ENCODE measurements around the gene TNIP2.
"Not testable (repeated sequence)": the region's sequence is repeated elsewhere in the genome, so short reads cannot be mapped to it uniquely, and the experiment has no call there.

TNIP2 gene

DNA sequence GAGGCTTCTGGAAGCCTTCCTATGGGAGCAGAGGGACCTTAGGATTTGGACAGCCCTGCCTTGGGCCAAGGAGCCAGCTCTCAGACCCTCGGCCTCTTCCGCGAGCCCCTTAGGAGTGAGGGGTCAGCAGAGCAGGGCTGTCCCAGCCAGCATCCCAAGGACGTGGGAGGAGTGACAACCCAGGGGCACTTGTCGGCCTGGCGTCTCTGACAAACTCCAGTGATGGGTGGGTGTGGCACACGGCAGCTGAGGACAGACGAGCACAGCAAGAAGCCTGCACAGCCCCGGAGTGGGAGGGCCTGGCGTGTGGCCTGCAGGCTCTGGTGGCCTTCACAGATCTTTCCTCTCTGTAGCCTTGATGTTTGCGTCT, 11.6 kb upstream of the TNIP2 start:
- no peak for DNase-seq

DNA sequence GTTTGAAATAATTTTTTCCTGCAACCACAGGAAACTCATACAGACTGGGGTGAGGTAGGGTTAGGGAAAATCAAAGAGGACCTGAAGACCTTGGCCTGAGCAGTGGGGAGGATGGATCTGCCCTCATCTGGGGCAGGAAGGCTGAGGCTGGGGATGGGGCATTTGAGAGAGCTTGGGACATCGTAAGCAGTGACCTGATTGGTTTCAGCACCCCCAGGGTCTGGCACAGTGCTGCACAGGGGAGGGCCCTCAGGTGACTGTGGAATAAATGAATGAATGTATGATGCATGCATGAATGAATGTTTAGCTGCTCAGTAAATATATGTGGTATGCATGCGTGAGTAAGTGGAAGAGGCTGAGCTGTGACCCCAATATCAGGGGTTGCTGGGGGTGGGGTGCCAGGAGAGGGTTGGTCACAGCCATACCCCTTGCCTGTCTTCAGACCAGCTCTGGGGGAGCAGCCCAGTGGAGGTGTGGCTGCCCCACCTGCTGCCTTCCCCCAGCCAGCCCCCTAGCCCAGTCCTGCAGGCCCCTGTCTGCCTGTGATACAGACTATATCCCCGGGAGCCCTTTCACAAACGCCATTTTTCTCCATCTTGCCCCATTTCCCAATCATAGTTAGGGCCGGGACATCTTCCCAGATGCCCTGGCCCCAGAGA, 11.0 kb upstream of the TNIP2 start:
- DNase-seq, result no peak

- no peak for DNase-seq
Observed at GRCh38 chr4:2765832-2766526, 9.8 kb upstream of the TNIP2 start.

DNA sequence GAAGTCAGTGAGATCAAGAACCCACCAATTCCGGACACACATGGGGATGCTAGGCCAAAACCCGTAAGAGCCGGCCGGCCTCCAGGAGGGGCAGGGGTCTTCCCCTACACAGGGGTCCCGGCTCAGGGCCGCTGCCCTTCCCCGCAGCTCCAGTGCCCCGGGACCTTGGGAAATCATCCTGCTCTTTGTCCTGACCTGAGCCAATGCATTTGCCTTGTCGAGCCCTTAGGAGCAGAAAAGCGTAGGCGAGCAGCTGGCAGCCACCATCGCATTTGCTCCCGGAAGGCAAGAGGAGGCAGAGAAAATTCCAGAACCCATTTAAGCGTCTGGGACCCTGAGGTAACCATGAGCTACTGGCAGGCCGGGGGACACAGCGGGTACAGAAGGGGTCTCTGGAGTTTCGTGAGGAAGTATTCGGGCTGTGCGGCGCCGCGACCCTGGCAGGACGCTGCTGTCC, 7.4 kb upstream of the TNIP2 start:
- DNase-seq, result no peak

- not testable (repeated sequence) for DNase-seq
Observed at GRCh38 chr4:2762486-2763370, 6.6 kb upstream of the TNIP2 start.

GRCh38 chr4:2762048-2762447, 5.9 kb upstream of the TNIP2 start:
- no peak for DNase-seq

DNA sequence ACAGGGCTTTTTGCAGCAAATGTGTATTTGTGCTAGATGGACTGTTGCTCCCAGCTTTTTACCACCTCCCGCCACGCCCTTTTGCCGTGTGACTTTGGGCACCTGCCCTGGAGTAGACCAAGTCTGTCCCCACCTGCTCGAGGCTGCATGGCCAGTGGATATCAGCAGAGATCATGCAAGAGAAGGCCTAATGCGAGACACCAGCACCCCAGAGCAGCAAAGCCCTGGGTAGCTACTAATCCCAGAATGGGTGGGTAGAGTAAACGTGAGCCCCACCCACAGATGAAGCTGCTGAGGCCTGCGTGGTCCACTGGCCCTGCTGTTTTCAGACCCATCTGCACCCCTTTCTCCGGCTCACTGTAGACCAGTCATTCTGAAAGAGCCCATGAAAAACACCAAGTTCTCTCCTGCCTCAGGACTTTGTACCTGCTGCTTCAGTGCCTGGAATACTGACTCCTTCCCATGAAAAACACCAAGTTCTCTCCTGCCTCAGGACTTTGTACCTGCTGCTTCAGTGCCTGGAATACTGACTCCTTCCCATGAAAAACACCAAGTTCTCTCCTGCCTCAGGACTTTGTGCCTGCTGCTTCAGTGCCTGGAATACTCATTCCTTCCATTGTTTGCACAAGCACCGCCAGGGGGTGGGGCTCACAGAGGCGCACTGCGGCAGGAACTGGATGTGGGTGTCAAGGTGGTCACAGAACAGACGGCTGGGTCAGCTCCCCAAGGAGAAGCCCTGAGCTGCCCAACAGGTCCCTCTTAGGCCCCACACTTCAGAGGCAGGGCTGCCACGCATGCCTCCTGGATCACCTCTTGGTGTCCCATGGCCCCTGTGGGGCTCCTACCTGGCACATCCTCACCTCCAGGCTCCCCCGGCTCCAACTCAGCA, 5.1 kb upstream of the TNIP2 start:
- no peak for DNase-seq

DNA sequence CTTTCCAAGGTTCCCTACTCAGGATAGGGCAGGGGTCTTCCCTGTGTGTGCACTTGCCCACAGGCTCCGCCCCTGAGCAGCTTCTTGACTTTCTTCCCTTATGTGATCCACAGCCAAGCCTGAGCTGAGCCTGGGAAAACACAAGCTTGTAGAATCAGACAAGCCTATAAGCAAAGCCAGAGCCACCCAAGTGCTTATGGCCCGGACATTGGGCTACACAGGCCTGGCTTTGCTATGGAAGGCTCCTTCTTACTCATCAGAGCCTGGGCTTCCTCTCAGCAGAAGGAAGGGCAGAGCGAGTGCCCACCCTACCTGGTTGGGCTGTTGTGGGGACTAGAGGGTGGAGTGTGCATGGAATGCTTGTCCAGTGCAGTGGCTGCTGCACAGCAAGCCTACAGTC, 1.3 kb upstream of the TNIP2 start:
- DNase-seq, result no peak

DNA sequence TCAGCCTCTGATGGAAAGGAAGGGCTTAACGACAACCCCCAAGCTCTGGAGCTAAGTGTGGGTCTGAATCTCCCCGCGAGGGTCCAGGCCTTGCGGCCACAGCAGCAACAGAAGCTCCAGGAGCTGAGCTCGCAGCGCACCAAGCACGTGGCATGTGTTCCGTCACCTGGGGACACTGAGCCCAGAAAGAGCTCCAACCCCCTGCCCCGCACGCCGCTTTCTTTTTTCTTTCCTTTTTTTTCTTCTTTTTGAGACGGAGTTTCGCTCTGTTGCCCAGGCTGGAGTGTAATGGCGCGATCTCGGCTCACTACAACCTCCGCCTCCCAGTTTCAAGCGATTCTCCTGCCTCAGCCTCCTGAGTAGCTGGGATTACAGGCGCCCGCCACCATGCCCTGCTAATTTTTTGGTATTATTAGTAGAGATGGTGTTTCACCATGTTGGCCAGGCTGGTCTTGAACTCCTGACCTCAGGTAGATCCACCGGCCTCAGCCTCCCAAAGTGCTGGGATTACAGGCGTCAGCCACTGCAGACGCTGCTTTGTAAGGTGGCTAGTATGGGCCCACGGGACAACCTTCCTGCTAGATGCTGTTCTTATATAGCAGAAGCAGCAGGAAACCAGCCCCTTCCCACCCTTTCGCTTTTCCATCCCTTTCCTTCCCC, 685 bp upstream of the TNIP2 start:
- DNase-seq, result no peak

- DNase-seq, result no peak
Observed at GRCh38 chr4:2754848-2755819, 1.0 kb downstream of the TNIP2 start.

- DNase-seq, result no peak
Observed at GRCh38 chr4:2753436-2753835, 2.7 kb downstream of the TNIP2 start.

- DNase-seq, result no peak
Observed at GRCh38 chr4:2750719-2751605, 5.2 kb downstream of the TNIP2 start.

DNA sequence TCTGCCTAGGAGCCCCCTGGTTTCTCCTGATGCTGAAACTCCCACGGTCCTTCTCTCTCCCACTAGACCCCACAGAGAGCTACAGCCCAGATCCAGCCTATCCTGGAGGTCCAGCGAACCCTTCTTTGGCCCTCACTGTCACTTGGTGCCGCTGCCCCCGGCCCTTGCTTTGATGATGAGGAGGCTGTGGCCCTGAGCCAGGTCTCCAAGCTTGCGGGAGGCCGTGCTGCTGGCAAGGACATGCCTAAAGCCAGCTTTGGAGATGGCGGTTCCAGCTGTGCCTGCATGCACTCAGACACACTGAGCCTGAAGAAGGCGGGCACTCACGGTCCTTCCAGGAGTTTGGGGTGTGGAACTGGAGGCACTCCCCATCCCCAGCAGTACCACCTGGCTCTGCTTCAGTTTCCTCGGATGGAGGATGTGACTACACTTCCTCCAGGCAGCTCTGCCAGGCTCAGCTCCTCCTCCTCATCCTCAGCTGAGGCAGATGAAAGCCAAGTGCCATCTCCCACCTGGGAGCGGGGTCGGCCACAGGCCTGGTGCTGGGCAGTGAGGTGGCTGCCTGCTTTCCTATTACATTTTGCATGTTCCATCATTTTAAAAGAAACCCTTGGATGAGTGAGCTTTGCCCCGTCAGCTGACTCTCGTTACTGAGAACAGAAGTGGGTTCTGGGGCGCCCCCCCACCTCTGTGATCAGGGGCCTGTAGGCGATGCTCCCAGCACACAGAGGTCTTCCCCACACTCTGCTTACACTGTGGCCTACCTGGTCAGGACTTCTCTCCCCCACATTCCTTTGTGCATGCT, 9.0 kb downstream of the TNIP2 start:
- DNase-seq, result no peak

- peak; percentile 87 to 89 for DNase-seq
Observed at GRCh38 chr4:2745981-2746806, 9.9 kb downstream of the TNIP2 start.

DNA sequence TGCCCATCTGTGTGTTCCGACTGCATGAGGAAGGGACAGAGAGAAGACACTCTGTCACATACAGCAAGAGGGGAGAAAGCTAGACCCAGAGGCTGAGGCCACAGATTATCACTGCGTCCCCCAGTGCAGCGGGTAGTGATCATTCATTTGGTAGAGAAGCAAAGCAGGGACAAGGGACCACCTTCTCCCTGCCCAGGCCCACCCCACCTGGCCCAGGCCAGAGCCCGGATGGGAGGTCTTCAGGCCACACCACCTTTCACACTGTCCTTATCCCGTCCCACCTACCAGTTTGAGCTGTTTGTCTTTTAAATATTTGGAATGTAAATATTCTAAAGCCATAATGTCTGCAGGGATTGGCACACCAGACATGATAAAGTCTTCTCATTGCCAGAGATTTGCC, 10.6 kb downstream of the TNIP2 start:
- no peak for DNase-seq

- no peak for DNase-seq
Observed at GRCh38 chr4:2744576-2745270, 11.4 kb downstream of the TNIP2 start.
